HS-5 (cell line): Measurements from ENCODE around the gene NDUFS5.
"Not testable (repeated sequence)": the region's sequence is repeated elsewhere in the genome, so short reads cannot be mapped to it uniquely, and the experiment has no call there.

ENCODE experiments used
- DNase-seq: peaks from one replicate; pipeline ENCODE4 v3.0.0-alpha.2; 2012; ENCODE audit warnings: low read depth

NDUFS5 gene

GRCh38 chr1:39016604-39017171 lies 9.5 kb upstream of the NDUFS5 start:
- no peak for DNase-seq

GRCh38 chr1:39017266-39017665 lies 8.9 kb upstream of the NDUFS5 start:
- no peak for DNase-seq

- not testable (repeated sequence) for DNase-seq
Observed at GRCh38 chr1:39020494-39020893, 5.7 kb upstream of the NDUFS5 start.

GRCh38 chr1:39021426-39021825 lies 4.7 kb upstream of the NDUFS5 start:
- DNase-seq, result no peak

GRCh38 chr1:39023140-39023539 lies 3.0 kb upstream of the NDUFS5 start:
- DNase-seq, result no peak

- no peak for DNase-seq
Observed at GRCh38 chr1:39026866-39027507, 837 bp downstream of the NDUFS5 start.

- DNase-seq, result no peak
Observed at GRCh38 chr1:39034114-39034654, 8.0 kb downstream of the NDUFS5 start.

- DNase-seq, result no peak
Observed at GRCh38 chr1:39036678-39037077, 10.5 kb downstream of the NDUFS5 start.

GRCh38 chr1:39043513-39043912 lies 17.4 kb downstream of the NDUFS5 start:
- no peak for DNase-seq

- DNase-seq, result no peak
Observed at GRCh38 chr1:39044762-39045161, 18.6 kb downstream of the NDUFS5 start.

- DNase-seq, result no peak
Observed at GRCh38 chr1:39045231-39045630, 19.1 kb downstream of the NDUFS5 start.

- DNase-seq, result no peak
Observed at GRCh38 chr1:39046613-39047210, 20.6 kb downstream of the NDUFS5 start.

- peak; percentile 52 for DNase-seq
Observed at GRCh38 chr1:39047374-39048229, 21.5 kb downstream of the NDUFS5 start.

- DNase-seq, result no peak
Observed at GRCh38 chr1:39048745-39049370, 22.7 kb downstream of the NDUFS5 start.

GRCh38 chr1:39050001-39050400 lies 23.9 kb downstream of the NDUFS5 start:
- DNase-seq, result no peak

- DNase-seq, result not testable (repeated sequence)
Observed at GRCh38 chr1:39051193-39051850, 25.2 kb downstream of the NDUFS5 start.

GRCh38 chr1:39051956-39052355 lies 25.8 kb downstream of the NDUFS5 start:
- DNase-seq, result no peak

- DNase-seq, result not testable (repeated sequence)
Observed at GRCh38 chr1:39055213-39055710, 29.1 kb downstream of the NDUFS5 start.

- DNase-seq, result not testable (repeated sequence)
Observed at GRCh38 chr1:39061516-39061915, 35.4 kb downstream of the NDUFS5 start.

- DNase-seq, result no peak
Observed at GRCh38 chr1:39061951-39062350, 35.8 kb downstream of the NDUFS5 start.

GRCh38 chr1:39063191-39063590 lies 37.0 kb downstream of the NDUFS5 start:
- no peak for DNase-seq
